IMR-90 (cell line): Measurements from ENCODE around the gene OR8D1. TPM values are rescaled to one million over a fixed set of nuclear protein-coding genes. Genes with fewer than 3 reads are reported as not detected.

Experiments
- ATAC-seq: fragments of 200-7000 bp; cut with Tn5 transposase; 2 replicates; pipeline ENCODE4 v1.9.1; 2020; ENCODE audit warnings: low read depth, mild to moderate bottlenecking, moderate library complexity
- BruUV-seq: library from RNA; stranded (reverse); fragments of 400-500 nt; replicated peaks from 2 replicates; lab custom pipeline; 2021; lab: Mats Ljungman, UMichigan
- CTCF ChIA-PET: fragments of 300-600 bp; formaldehyde crosslinking; extraction: SDS; loops from one replicate; lab custom pipeline; 2021; ENCODE audit warnings: antibody characterized with exemption; lab: Yijun Ruan, JAX
- POLR2A ChIA-PET: fragments of 300-600 bp; sonication (Branson Sonifier 250); formaldehyde crosslinking; loops from one replicate; lab custom pipeline; 2022; ENCODE audit warnings: antibody characterized with exemption; ENCODE audit not compliant: unreplicated experiment; lab: Charles Lee
- DNase-seq: peaks from one replicate; pipeline ENCODE4 v3.0.0; 2013
- H2AFZ ChIP-seq: replicated peaks from 2 replicates; pipeline ENCODE3; 2013; ENCODE audit warnings: low read length, mild to moderate bottlenecking; ENCODE audit not compliant: poor library complexity
- H2AK5ac ChIP-seq: 2 replicates; pipeline ENCODE4 v1.6.1; 2013; ENCODE audit warnings: low read depth, low read length, inconsistent platforms
- H2AK9ac ChIP-seq: replicated peaks from 2 replicates; pipeline ENCODE3; 2013; ENCODE audit warnings: mild to moderate bottlenecking, low read depth, low read length, moderate library complexity; ENCODE audit not compliant: poor library complexity
- H2BK120ac ChIP-seq: 2 replicates; pipeline ENCODE4 v1.6.1; 2013; ENCODE audit warnings: low read depth, low read length, inconsistent platforms
- H2BK15ac ChIP-seq: 3 replicates; pipeline ENCODE4 v1.6.1; 2013; ENCODE audit warnings: low read depth, low read length, inconsistent platforms
- H2BK20ac ChIP-seq: 2 replicates; pipeline ENCODE4 v1.6.1; 2013; ENCODE audit warnings: low read depth, mild to moderate bottlenecking, inconsistent platforms, low read length, moderate library complexity
- H2BK5ac ChIP-seq: 2 replicates; pipeline ENCODE4 v1.6.1; 2013; ENCODE audit warnings: mild to moderate bottlenecking, low read depth, low read length, inconsistent platforms; ENCODE audit not compliant: poor library complexity, severe bottlenecking
- H3K14ac ChIP-seq: replicated peaks from 2 replicates; pipeline ENCODE4 v1.6.1; 2013; ENCODE audit warnings: low read depth, low read length, inconsistent platforms
- H3K18ac ChIP-seq: 2 replicates; pipeline ENCODE4 v1.6.1; 2013; ENCODE audit warnings: low read depth, low read length, control low read depth
- H3K23ac ChIP-seq: 2 replicates; pipeline ENCODE4 v1.6.1; 2013; ENCODE audit warnings: low read depth, low read length, inconsistent platforms
- H3K27ac ChIP-seq: 2 replicates; pipeline ENCODE4 v1.5.1; 2013; ENCODE audit warnings: mild to moderate bottlenecking, control low read depth, low read length; ENCODE audit not compliant: insufficient read depth
- H3K27me3 ChIP-seq: 2 replicates; pipeline ENCODE4 v1.6.1; 2013; ENCODE audit warnings: low read length; ENCODE audit not compliant: control insufficient read depth, insufficient read depth
- H3K36me3 ChIP-seq: 2 replicates; pipeline ENCODE4 v1.6.1; 2013; ENCODE audit warnings: low read length, mixed read lengths; ENCODE audit not compliant: control insufficient read depth, insufficient read depth
- H3K4ac ChIP-seq: 2 replicates; pipeline ENCODE4 v1.6.1; 2013; ENCODE audit warnings: low read depth, low read length, inconsistent platforms
- H3K4me1 ChIP-seq: 2 replicates; pipeline ENCODE4 v1.6.1; 2013; ENCODE audit warnings: low read length, mixed read lengths; ENCODE audit not compliant: control insufficient read depth, insufficient read depth
- H3K4me2 ChIP-seq: 2 replicates; pipeline ENCODE4 v1.6.1; 2013; ENCODE audit warnings: low read depth, mild to moderate bottlenecking, control low read depth, low read length, moderate library complexity
- H3K4me3 ChIP-seq: 2 replicates; pipeline ENCODE4 v1.5.1; 2013; ENCODE audit warnings: low read depth, mild to moderate bottlenecking, control low read depth, low read length, moderate library complexity; ENCODE audit not compliant: insufficient read depth
- H3K56ac ChIP-seq: 2 replicates; pipeline ENCODE4 v1.6.1; 2013; ENCODE audit warnings: low read length, inconsistent platforms; ENCODE audit not compliant: insufficient read depth; ENCODE audit errors: extremely low read depth
- H3K79me1 ChIP-seq, 2 experiments: 2 replicates each; pipeline ENCODE4 v1.6.1; 2013; ENCODE audit warnings: low read length in 2 of 2, inconsistent platforms in 1 of 2, low read depth in 1 of 2
- H3K9ac ChIP-seq: 2 replicates; pipeline ENCODE4 v1.6.1; 2013; ENCODE audit warnings: low read depth, low read length, control low read depth
- H3K9me1 ChIP-seq: 2 replicates; pipeline ENCODE4 v1.6.1; 2013; ENCODE audit warnings: low read length, inconsistent platforms; ENCODE audit not compliant: insufficient read depth
- H3K9me3 ChIP-seq: 2 replicates; pipeline ENCODE4 v1.6.1; 2013; ENCODE audit warnings: low read length; ENCODE audit not compliant: control insufficient read depth, insufficient read depth
- H4K20me1 ChIP-seq: 2 replicates; pipeline ENCODE4 v1.6.1; 2013; ENCODE audit warnings: low read length, inconsistent platforms; ENCODE audit not compliant: insufficient read depth
- H4K5ac ChIP-seq: 2 replicates; pipeline ENCODE4 v1.6.1; 2013; ENCODE audit warnings: mild to moderate bottlenecking, low read depth, low read length, control low read depth
- H4K8ac ChIP-seq, 2 experiments: 2 replicates each; pipeline ENCODE4 v1.6.1; 2013; ENCODE audit warnings: low read depth in 2 of 2, low read length in 2 of 2, control low read depth in 1 of 2, inconsistent platforms in 1 of 2
- H4K91ac ChIP-seq: 2 replicates; pipeline ENCODE4 v1.6.1; 2013; ENCODE audit warnings: low read depth, low read length, inconsistent platforms; ENCODE audit not compliant: insufficient read depth
- CHD1 ChIP-seq: IDR thresholded peaks from 2 replicates; pipeline ENCODE4 v1.6.1; 2012; ENCODE audit warnings: low read depth, low read length, improper control_type of control experiment
- RCOR1 ChIP-seq: IDR thresholded peaks from 2 replicates; pipeline ENCODE4 v1.6.1; 2012; ENCODE audit warnings: mild to moderate bottlenecking, low read length, improper control_type of control experiment; ENCODE audit not compliant: insufficient replicate concordance
- WGBS, 2 experiments: methylation state at CpG; one replicate each; pipeline versions ENCODE4 v1.1.5 to v1.1.7; 2013; ENCODE audit warnings: missing lambda C conversion rate in 2 of 2; ENCODE audit not compliant: insufficient read length in 1 of 2; ENCODE audit errors: extremely low coverage in 2 of 2; 5-methylcytosine and 5-hydroxymethylcytosine counted together
- dilution Hi-C: fragments of 300-500 bp; cut with HindIII; formaldehyde crosslinking; loops from one replicate; pipeline ENCODE4 v1.14.3; 2018; ENCODE audit warnings: low sequenced_read_pairs; ENCODE audit not compliant: unreplicated experiment
- in situ Hi-C: fragments of 300-500 bp; cut with MboI; formaldehyde crosslinking; loops from 3 replicates; pipeline ENCODE4 v1.14.3; 2019; ENCODE audit warnings: low sequenced_read_pairs, inconsistent platforms, mixed read lengths
- intact Hi-C: fragments of 100-400 bp; cut with micrococcal nuclease; formaldehyde crosslinking; loops from 2 replicates; pipeline ENCODE4 v1.10.0; 2022
- polyA plus RNA-seq, 3 experiments: library from polyadenylated mRNA; depleted of rRNA; stranded (reverse); fragments of >200 nt; gene quantifications; 2 replicates each; pipeline ENCODE4 v1.2.3, GENCODE V29; 2012; ENCODE audit warnings: low replicate concordance in 1 of 3
- total RNA-seq: library from RNA; depleted of rRNA; stranded (reverse); fragments of >200 nt; gene quantifications from 2 replicates; pipeline ENCODE4 v1.2.3, GENCODE V29; 2012

OR8D1 gene
- total and polyA plus RNA-seq, 2 of the 4 experiments (the other 2 are of a cell fraction), result not detected

GRCh38 chr11:124313849-124314248 is at the start of gene OR8D1 (continued):
- TF ChIP-seq CHD1, result no peak

DNA sequence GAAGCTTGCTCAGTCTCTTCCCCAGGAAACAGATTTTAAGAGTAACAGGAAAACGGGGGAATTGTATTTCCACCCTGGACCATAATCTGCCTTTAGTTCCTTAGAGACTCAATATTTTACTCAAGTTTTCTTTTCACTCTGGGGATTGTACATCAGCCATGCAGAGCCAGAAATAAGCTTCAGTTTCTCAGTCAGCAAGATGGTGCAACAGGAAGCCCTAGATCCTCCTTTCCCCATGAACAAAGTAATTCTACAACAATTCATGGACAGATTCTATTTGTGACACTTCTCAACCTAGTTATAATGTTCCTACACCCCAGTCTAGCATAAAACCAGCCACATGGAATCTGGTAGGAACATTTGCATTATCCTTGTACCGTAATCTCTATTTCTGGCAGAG is 45.8 kb upstream of the OR8D1 start:
- H3K23ac ChIP-seq, result no peak overlapping the region
- H4K20me1 ChIP-seq, result no peaks in the 10 kb centered on the region
- no peak overlapping the region for H2AFZ ChIP-seq
- H3K18ac ChIP-seq, result no peak overlapping the region
- no peak overlapping the region for H3K14ac ChIP-seq
- no peak overlapping the region for H2AK5ac ChIP-seq
- ATAC-seq (no peak), DNase-seq (no peak)
- H2BK15ac ChIP-seq, result no peak overlapping the region
- no peak overlapping the region for H4K8ac ChIP-seq
- H3K9me1 ChIP-seq, result no peaks in the 10 kb centered on the region
- intact Hi-C loops, result no loop called here
- no peaks in the 10 kb centered on the region for H3K79me1 ChIP-seq
- no peaks in the 10 kb centered on the region for H3K9me3 ChIP-seq
- no peak overlapping the region for H3K4me3 ChIP-seq
- POLR2A ChIA-PET, result no interaction called here
- no peak overlapping the region for H3K4me2 ChIP-seq
- no peak overlapping the region for H2BK20ac ChIP-seq
- in situ Hi-C loops, result no loop called here
- H3K36me3 ChIP-seq, result no peaks in the 10 kb centered on the region
- no peak overlapping the region for H4K5ac ChIP-seq
- no peak for TF ChIP-seq RCOR1
- no peak overlapping the region for H3K4ac ChIP-seq
- H3K27ac ChIP-seq, result no peak overlapping the region
- dilution Hi-C loops, result no loop called here
- no peak overlapping the region for H2AK9ac ChIP-seq
- no peaks in the 10 kb centered on the region for H3K4me1 ChIP-seq
- H2BK5ac ChIP-seq, result no peak overlapping the region
- no peak overlapping the region for H3K56ac ChIP-seq
- H3K27me3 ChIP-seq, result no peaks in the 10 kb centered on the region
- no peak overlapping the region for H4K91ac ChIP-seq
- WGBS, 2 experiments, result no CpG with 5 or more reads among the region's 2 CpGs
- H3K9ac ChIP-seq, result no peak overlapping the region
- no TSS peak for BruUV-seq
- CTCF ChIA-PET, result interaction anchor here (0.7 kb wide), 1 partner anchor 300 kb away, joined by 6 read pairs; no protein-coding TSS in a partner anchor
- H2BK120ac ChIP-seq, result no peak overlapping the region
